Right lobe of liver (tissue), 4 donors: ENCODE results near the gene DDX39A.

Source experiments
- POLR2A ChIP-seq: fragments of 450-650 bp; IDR thresholded peaks from one replicate; pipeline ENCODE4 v1.6.1; 2017; ENCODE audit warnings: antibody characterized with exemption, mild to moderate bottlenecking
- TF ChIP-seq, protein P1 (sequence below), 4 donors: fragments of 200-600 bp in 3 of 4; fragments of 450-650 bp in 1 of 4; IDR thresholded peaks; one replicate each; pipeline versions ENCODE4 v1.5.1 to v1.8.0; 2016 to 2022; ENCODE audit warnings: antibody characterized with exemption in 4 of 4, mild to moderate bottlenecking in 2 of 4
- donor health status: DM: no; HTN: no; CAD: no.
- donor health status: DM: no; HTN: no; CAD: no.
- donor health status: DM: no; HTN: yes; CAD: no.

DNA sequence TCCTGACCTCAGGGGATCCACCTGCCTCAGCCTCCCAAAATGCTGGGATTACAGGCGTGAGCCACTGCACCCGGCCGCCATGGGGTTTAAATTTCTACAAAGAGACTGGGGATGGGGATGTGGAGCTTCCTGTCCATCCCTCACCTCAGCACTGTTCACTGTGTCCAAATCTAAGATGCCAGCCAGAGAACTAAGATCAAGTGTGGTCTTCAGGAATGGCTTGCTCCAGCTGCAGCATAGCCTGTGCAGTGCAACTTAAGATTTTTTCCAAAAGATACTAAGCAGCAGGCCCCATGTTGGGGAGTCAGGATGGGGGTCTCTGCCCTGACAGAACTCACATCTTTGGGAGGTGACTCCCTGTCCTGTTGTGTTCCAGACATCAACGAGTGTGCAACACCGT is 28.6 kb downstream of the DDX39A start:
- TF ChIP-seq, protein P1, sequence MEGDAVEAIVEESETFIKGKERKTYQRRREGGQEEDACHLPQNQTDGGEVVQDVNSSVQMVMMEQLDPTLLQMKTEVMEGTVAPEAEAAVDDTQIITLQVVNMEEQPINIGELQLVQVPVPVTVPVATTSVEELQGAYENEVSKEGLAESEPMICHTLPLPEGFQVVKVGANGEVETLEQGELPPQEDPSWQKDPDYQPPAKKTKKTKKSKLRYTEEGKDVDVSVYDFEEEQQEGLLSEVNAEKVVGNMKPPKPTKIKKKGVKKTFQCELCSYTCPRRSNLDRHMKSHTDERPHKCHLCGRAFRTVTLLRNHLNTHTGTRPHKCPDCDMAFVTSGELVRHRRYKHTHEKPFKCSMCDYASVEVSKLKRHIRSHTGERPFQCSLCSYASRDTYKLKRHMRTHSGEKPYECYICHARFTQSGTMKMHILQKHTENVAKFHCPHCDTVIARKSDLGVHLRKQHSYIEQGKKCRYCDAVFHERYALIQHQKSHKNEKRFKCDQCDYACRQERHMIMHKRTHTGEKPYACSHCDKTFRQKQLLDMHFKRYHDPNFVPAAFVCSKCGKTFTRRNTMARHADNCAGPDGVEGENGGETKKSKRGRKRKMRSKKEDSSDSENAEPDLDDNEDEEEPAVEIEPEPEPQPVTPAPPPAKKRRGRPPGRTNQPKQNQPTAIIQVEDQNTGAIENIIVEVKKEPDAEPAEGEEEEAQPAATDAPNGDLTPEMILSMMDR (IDR thresholded peaks at IDR 0.05) = no peak
- TF ChIP-seq POLR2A = no peak
